Measurements from ENCODE around the gene FUOM. TPM values are rescaled to one million over a fixed set of nuclear protein-coding genes. Genes with fewer than 3 reads are reported as not detected.
"Not testable (repeated sequence)": the region's sequence is repeated elsewhere in the genome, so short reads cannot be mapped to it uniquely, and the experiment has no call there.

Gene FUOM
- total RNA-seq, 6 donors from 2014 or later, result 15.4 to 37.5 (median 26.0) TPM

- ATAC-seq (ENCODE audit: low FRiP score in 2 of 2) (no peak), DNase-seq (no peak)
- Histone ChIP-seq H3K4me3 (no peak overlapping the region), H3K27me3 (no peaks in the 10 kb centered on the region), H3K27ac (no peak overlapping the region), H3K9me3 (no peaks in the 10 kb centered on the region), H3K4me1 (peaks cover 28 to 47% (median 30%) of the 10 kb centered on the region in 4 donors), H3K36me3 (peaks cover 0 to 3% (median under 1%) of the 10 kb centered on the region in 4 donors)
- 84 to 88% methylated on average over 12 of the region's 12 CpGs for WGBS, 2 donors
- no peak for TF ChIP-seq POLR2A (IDR thresholded peaks at IDR 0.05)
- TF ChIP-seq, protein P1, sequence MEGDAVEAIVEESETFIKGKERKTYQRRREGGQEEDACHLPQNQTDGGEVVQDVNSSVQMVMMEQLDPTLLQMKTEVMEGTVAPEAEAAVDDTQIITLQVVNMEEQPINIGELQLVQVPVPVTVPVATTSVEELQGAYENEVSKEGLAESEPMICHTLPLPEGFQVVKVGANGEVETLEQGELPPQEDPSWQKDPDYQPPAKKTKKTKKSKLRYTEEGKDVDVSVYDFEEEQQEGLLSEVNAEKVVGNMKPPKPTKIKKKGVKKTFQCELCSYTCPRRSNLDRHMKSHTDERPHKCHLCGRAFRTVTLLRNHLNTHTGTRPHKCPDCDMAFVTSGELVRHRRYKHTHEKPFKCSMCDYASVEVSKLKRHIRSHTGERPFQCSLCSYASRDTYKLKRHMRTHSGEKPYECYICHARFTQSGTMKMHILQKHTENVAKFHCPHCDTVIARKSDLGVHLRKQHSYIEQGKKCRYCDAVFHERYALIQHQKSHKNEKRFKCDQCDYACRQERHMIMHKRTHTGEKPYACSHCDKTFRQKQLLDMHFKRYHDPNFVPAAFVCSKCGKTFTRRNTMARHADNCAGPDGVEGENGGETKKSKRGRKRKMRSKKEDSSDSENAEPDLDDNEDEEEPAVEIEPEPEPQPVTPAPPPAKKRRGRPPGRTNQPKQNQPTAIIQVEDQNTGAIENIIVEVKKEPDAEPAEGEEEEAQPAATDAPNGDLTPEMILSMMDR (IDR thresholded peaks at IDR 0.05), result no peak
- TF ChIP-seq EP300 (IDR thresholded peaks at IDR 0.05), result no peak
- TF ChIP-seq POLR2AphosphoS5 (IDR thresholded peaks at IDR 0.05), result no peak
Measured at GRCh38 chr10:133375357-133376115, 17.7 kb upstream of the FUOM start.

DNA sequence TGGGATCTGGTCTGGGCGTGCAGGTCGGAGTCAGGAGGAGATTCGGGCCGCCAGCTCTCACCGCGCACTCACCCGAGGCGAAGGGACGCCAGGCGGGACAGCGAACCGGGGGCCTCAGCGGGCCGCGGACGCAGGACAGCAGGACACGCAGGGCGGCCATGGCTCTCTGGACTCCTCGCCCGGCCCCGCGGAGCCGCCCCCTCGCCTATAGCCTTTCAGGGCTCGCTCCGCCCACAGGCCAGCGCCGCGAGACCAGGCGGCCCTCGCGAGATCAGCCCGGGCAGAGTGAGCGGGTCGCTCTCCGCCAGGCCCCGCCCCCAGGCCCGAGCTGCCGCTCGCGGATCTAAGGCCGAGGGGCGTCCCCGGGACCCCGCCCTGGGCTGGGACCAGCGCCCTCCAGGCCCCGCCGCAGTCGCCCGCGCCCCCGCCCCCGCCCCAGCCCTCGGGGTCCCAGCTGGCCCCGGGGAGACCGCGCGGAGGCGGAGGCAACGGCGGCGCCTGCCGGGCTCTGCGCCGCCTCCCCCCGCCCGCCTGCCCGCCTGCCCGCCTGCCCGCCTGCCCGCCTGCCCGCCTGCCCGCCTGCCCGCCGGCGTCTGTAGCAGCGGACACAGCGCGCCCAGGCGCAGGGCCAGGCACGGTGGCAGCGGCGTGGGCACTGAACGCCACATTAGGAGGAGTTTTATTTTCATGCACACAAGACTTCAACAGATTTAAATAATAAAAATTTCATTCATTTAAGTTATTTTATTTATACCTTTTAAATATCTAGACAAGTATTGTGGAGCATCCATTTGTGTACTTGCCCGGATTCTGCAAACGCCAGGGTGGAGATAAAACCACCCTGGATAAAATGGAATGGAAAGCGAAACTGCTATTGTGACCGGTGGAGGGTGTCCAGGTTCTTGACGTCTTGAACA, 15.6 kb upstream of the FUOM start, which contains the start of gene ECHS1:
Gene ECHS1, minus strand, starts transcription at position 181 of the 917 bp plus-strand sequence. Its CDS starts 21 bp downstream, at position 160.
- Histone ChIP-seq H3K4me1 (peaks cover 22 to 34% (median 23%) of the 10 kb centered on the region in 4 donors), H3K9me3 (no peaks in the 10 kb centered on the region), H3K4me3 (peak within 1 kb of the TSS; percentile 70 to 98 (median 88)), H3K27ac (peak within 1 kb of the TSS; percentile 87 to 93 (median 90)), H3K27me3 (no peaks in the 10 kb centered on the region), H3K36me3 (peaks cover 5 to 21% (median 19%) of the 10 kb centered on the region in 4 donors)
- WGBS, 2 donors, result 0 to 1% methylated on average over 16 to 53 of the region's 89 CpGs
- ATAC-seq (ENCODE audit: low FRiP score in 2 of 2) (peak; percentile 97 to 99), DNase-seq (peak; percentile 98 to 100)
- TF ChIP-seq POLR2AphosphoS5 (IDR thresholded peaks at IDR 0.05) (peak in 1 of 2 donors; percentile 36), POLR2A (IDR thresholded peaks at IDR 0.05) (peak in 2 of 4 donors; percentile 51 to 82), EP300 (IDR thresholded peaks at IDR 0.05) (no peak)

- H3K27me3 ChIP-seq, result no peaks in the 10 kb centered on the region
- H3K36me3 ChIP-seq, result peaks cover 5 to 28% (median 24%) of the 10 kb centered on the region in 4 donors
- H3K27ac ChIP-seq, result peak overlapping the region in 3 of 4 donors; percentile 27 to 93 (median 87)
- 32 to 61% methylated on average over 12 to 16 of the region's 20 CpGs for WGBS, 2 donors
- no peaks in the 10 kb centered on the region for H3K9me3 ChIP-seq
- no peak for DNase-seq
- H3K4me1 ChIP-seq, result peaks cover 15 to 25% (median 16%) of the 10 kb centered on the region in 4 donors
- TF ChIP-seq POLR2AphosphoS5 (IDR thresholded peaks at IDR 0.05) (no peak), EP300 (IDR thresholded peaks at IDR 0.05) (no peak)
- no peak for ATAC-seq (ENCODE audit: low FRiP score in 2 of 2)
- peak overlapping the region; percentile 70 to 98 (median 88) for H3K4me3 ChIP-seq
Measured at GRCh38 chr10:133372507-133372906, 14.7 kb upstream of the FUOM start.

- Histone ChIP-seq H3K4me3 (no peak overlapping the region), H3K27ac (no peak overlapping the region), H3K9me3 (no peaks in the 10 kb centered on the region), H3K36me3 (peaks cover 15 to 47% (median 41%) of the 10 kb centered on the region in 4 donors), H3K4me1 (peaks cover 15 to 23% (median 15%) of the 10 kb centered on the region in 4 donors), H3K27me3 (no peaks in the 10 kb centered on the region)
- DNase-seq, result peak in 1 of 2 donors; percentile 59
- TF ChIP-seq POLR2A (IDR thresholded peaks at IDR 0.05) (no peak), EP300 (IDR thresholded peaks at IDR 0.05) (no peak), POLR2AphosphoS5 (IDR thresholded peaks at IDR 0.05) (no peak)
- TF ChIP-seq, protein P1 (IDR thresholded peaks at IDR 0.05), result no peak
- 93% methylated on average over 12 to 24 of the region's 24 CpGs for WGBS, 2 donors
- ATAC-seq (ENCODE audit: low FRiP score in 2 of 2), result no peak
Measured at GRCh38 chr10:133370030-133370786, 12.4 kb upstream of the FUOM start.

GRCh38 chr10:133368153-133368552, 10.3 kb upstream of the FUOM start:
- peaks cover 15 to 65% (median 57%) of the 10 kb centered on the region in 4 donors for H3K36me3 ChIP-seq
- no peak for TF ChIP-seq POLR2AphosphoS5 (IDR thresholded peaks at IDR 0.05)
- TF ChIP-seq EP300 (IDR thresholded peaks at IDR 0.05), result no peak
- TF ChIP-seq, protein P1 (IDR thresholded peaks at IDR 0.05), result no peak
- TF ChIP-seq POLR2A (IDR thresholded peaks at IDR 0.05), result no peak
- WGBS, 2 donors, result 90% methylated on average over 7 of the region's 7 CpGs; no CpG with 5 or more reads in 1 of the 2 donors
- no peak overlapping the region for H3K4me3 ChIP-seq
- no peak for ATAC-seq (ENCODE audit: low FRiP score in 2 of 2)
- no peak overlapping the region for H3K27ac ChIP-seq
- H3K27me3 ChIP-seq, result no peaks in the 10 kb centered on the region
- H3K4me1 ChIP-seq, result peaks cover 8 to 14% (median 9%) of the 10 kb centered on the region in 4 donors
- no peaks in the 10 kb centered on the region for H3K9me3 ChIP-seq
- no peak for DNase-seq

- H3K9me3 ChIP-seq; H3K27me3 ChIP-seq; H3K4me3 ChIP-seq; H3K27ac ChIP-seq; DNase-seq; ATAC-seq (ENCODE audit: low FRiP score in 2 of 2); H3K4me1 ChIP-seq: not testable (repeated sequence)
- WGBS, 2 donors, result 88% methylated on average over 2 of the region's 7 CpGs; no CpG with 5 or more reads in 1 of the 2 donors
- H3K36me3 ChIP-seq, result peaks cover 19 to 72% (median 61%) of the 10 kb centered on the region in 4 donors
Measured at GRCh38 chr10:133367461-133367860, 9.6 kb upstream of the FUOM start.

All from upper lobe of left lung (tissue), 6 donors.